ENCODE measurements around the gene CCDC34. TPM values are rescaled to one million over a fixed set of nuclear protein-coding genes. Genes with fewer than 3 reads are reported as not detected.
A peak's percentile ranks its signal among the peaks of the same experiment; 100 is the strongest.

The CCDC34 gene
- total RNA-seq, 6 donors from 2014 or later = 1.00 to 6.4 (median 1.6) TPM; not detected in 1

GRCh38 chr11:27405134-27405533, 42.1 kb upstream of the CCDC34 start:
- no peak overlapping the region for H3K4me3 ChIP-seq
- DNase-seq (no peak), ATAC-seq (ENCODE audit: low FRiP score in 2 of 2) (no peak)
- H3K4me1 ChIP-seq = peaks cover 0 to 9% (median 5%) of the 10 kb centered on the region in 4 donors
- no peaks in the 10 kb centered on the region for H3K9me3 ChIP-seq
- TF ChIP-seq POLR2A (IDR thresholded peaks at IDR 0.05) = no peak
- TF ChIP-seq CTCF (IDR thresholded peaks at IDR 0.05) = no peak
- no peak for TF ChIP-seq EP300 (IDR thresholded peaks at IDR 0.05)
- no peak for TF ChIP-seq POLR2AphosphoS5 (IDR thresholded peaks at IDR 0.05)
- WGBS, 2 donors = 78 to 80% methylated on average over 3 of the region's 3 CpGs
- H3K27ac ChIP-seq = no peak overlapping the region
- no peaks in the 10 kb centered on the region for H3K27me3 ChIP-seq
- H3K36me3 ChIP-seq = no peaks in the 10 kb centered on the region

- no peak for TF ChIP-seq POLR2AphosphoS5 (IDR thresholded peaks at IDR 0.05)
- TF ChIP-seq POLR2A (IDR thresholded peaks at IDR 0.05) = no peak
- no peak for TF ChIP-seq CTCF (IDR thresholded peaks at IDR 0.05)
- no peak for TF ChIP-seq EP300 (IDR thresholded peaks at IDR 0.05)
- DNase-seq (no peak), ATAC-seq (ENCODE audit: low FRiP score in 2 of 2) (no peak)
- WGBS, 2 donors = 83 to 85% methylated on average over 2 of the region's 2 CpGs
- H3K4me1 ChIP-seq = peaks cover 0 to 9% (median 5%) of the 10 kb centered on the region in 4 donors
- no peaks in the 10 kb centered on the region for H3K9me3 ChIP-seq
- H3K27ac ChIP-seq = no peak overlapping the region
- H3K27me3 ChIP-seq = no peaks in the 10 kb centered on the region
- no peak overlapping the region for H3K4me3 ChIP-seq
- H3K36me3 ChIP-seq = no peaks in the 10 kb centered on the region
Measured at GRCh38 chr11:27404427-27404826, 41.4 kb upstream of the CCDC34 start.

- Histone ChIP-seq H3K27ac (no peak overlapping the region), H3K9me3 (no peaks in the 10 kb centered on the region), H3K27me3 (no peaks in the 10 kb centered on the region), H3K4me3 (no peak overlapping the region), H3K4me1 (peaks cover 0 to 9% (median 5%) of the 10 kb centered on the region in 4 donors), H3K36me3 (no peaks in the 10 kb centered on the region)
- WGBS, 2 donors = 86 to 92% methylated on average over 2 of the region's 2 CpGs
- ATAC-seq (ENCODE audit: low FRiP score in 2 of 2) = no peak
- TF ChIP-seq POLR2AphosphoS5 (IDR thresholded peaks at IDR 0.05) = no peak
- no peak for TF ChIP-seq EP300 (IDR thresholded peaks at IDR 0.05)
- no peak for TF ChIP-seq CTCF (IDR thresholded peaks at IDR 0.05)
- TF ChIP-seq POLR2A (IDR thresholded peaks at IDR 0.05) = no peak
- no peak for DNase-seq
Measured at GRCh38 chr11:27403195-27403594, 40.2 kb upstream of the CCDC34 start.

GRCh38 chr11:27402450-27402849, 39.4 kb upstream of the CCDC34 start:
- TF ChIP-seq CTCF (IDR thresholded peaks at IDR 0.05) (no peak), EP300 (IDR thresholded peaks at IDR 0.05) (no peak), POLR2A (IDR thresholded peaks at IDR 0.05) (no peak), POLR2AphosphoS5 (IDR thresholded peaks at IDR 0.05) (no peak)
- H3K9me3 ChIP-seq = no peaks in the 10 kb centered on the region
- no peak overlapping the region for H3K27ac ChIP-seq
- H3K4me1 ChIP-seq = peaks cover 0 to 9% (median 5%) of the 10 kb centered on the region in 4 donors
- no peaks in the 10 kb centered on the region for H3K36me3 ChIP-seq
- DNase-seq (no peak), ATAC-seq (ENCODE audit: low FRiP score in 2 of 2) (no peak)
- no peaks in the 10 kb centered on the region for H3K27me3 ChIP-seq
- 92 to 95% methylated on average over 2 of the region's 2 CpGs for WGBS, 2 donors
- no peak overlapping the region for H3K4me3 ChIP-seq

- DNase-seq = no peak
- Histone ChIP-seq H3K4me3 (no peak overlapping the region), H3K27ac (no peak overlapping the region), H3K4me1 (peaks cover 0 to 9% (median 5%) of the 10 kb centered on the region in 4 donors), H3K9me3 (no peaks in the 10 kb centered on the region), H3K36me3 (no peaks in the 10 kb centered on the region), H3K27me3 (no peaks in the 10 kb centered on the region)
- no peak for TF ChIP-seq POLR2A (IDR thresholded peaks at IDR 0.05)
- peak in 1 of 4 donors; percentile 40 for TF ChIP-seq EP300 (IDR thresholded peaks at IDR 0.05)
- no peak for TF ChIP-seq POLR2AphosphoS5 (IDR thresholded peaks at IDR 0.05)
- TF ChIP-seq CTCF (IDR thresholded peaks at IDR 0.05) = no peak
- 68 to 74% methylated on average over 5 of the region's 5 CpGs for WGBS, 2 donors
- ATAC-seq (ENCODE audit: low FRiP score in 2 of 2) = peak; percentile 47 to 75
Measured at GRCh38 chr11:27401833-27402316, 38.9 kb upstream of the CCDC34 start.

All from upper lobe of left lung (tissue), 6 donors.